ENCODE data around the gene CNDP1. TPM values are rescaled to one million over a fixed set of nuclear protein-coding genes. Genes with fewer than 3 reads are reported as not detected.

Gene CNDP1
- polyA plus RNA-seq, 1 donor (not counting 4 experiments of a cell fraction or from before 2014, with no cell fraction given) = not detected

DNA sequence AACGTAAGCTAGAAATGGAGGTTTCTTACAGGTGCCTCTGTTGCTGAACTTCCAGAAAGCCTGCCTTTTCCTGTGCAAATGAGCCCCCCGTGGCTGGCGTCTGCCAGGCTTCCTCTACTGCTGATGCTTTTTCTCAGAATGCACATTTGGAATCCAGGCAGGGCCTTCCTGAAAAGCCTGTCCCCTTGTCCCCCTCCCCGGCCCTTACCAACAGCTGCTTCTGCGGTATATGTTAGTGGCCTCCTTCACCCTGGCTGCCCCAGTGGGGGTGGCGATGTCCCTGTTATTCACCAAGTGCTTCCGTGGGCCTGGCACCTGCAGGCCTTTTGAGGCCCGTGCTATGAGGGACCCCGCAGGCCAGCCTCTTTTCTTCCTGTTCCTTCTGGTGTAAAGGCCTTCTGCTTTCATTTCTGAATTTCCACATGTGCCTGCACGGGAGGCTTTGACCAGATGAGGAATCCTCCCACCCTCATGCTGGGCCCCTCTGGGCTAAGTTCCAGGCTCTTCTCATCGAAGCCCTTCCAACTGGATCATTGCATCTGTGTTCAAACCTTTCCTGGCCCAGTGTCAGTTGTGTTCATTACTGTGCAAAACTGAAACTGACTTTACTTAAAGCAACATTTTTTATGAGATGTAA lies 27.7 kb upstream of the CNDP1 start:
- no peaks in the 10 kb centered on the region for H4K20me1 ChIP-seq (ENCODE audit: control insufficient read depth, extremely low read depth, insufficient read depth, low read length)
- peaks cover under 1% of the 10 kb centered on the region for H3K4me1 ChIP-seq (ENCODE audit: control insufficient read depth, extremely low read depth, insufficient read depth, low read length)
- no peaks in the 10 kb centered on the region for H3K9me3 ChIP-seq (ENCODE audit: control insufficient read depth, low read depth, low read length)
- H3K9me1 ChIP-seq (ENCODE audit: control insufficient read depth, extremely low read depth, insufficient read depth, low read length) = no peaks in the 10 kb centered on the region
- dilution Hi-C loops (cut with MboI; ENCODE audit: extremely low pct_ligation_motif_present, low sequenced_read_pairs) = no loop called here
- no peak overlapping the region for H3K27ac ChIP-seq (ENCODE audit: control insufficient read depth, insufficient read depth, low read length)
- H3K4me3 ChIP-seq (ENCODE audit: control insufficient read depth in 2 of 3, extremely low read depth in 1 of 3, insufficient read depth in 2 of 3, low read depth in 1 of 3, low read length in 3 of 3) = no peak overlapping the region
- no peak overlapping the region for H2AFZ ChIP-seq (ENCODE audit: control insufficient read depth, low read length)
- H3K4me2 ChIP-seq (ENCODE audit: control insufficient read depth, extremely low read depth, insufficient read depth, low read depth, low read length) = no peak overlapping the region
- H3K27me3 ChIP-seq (ENCODE audit: control insufficient read depth, extremely low read depth, insufficient read depth, low read length) = no peaks in the 10 kb centered on the region
- FAIRE-seq (no peak), DNase-seq (ENCODE audit: low read depth, low spot score) (no peak)
- H3K36me3 ChIP-seq (ENCODE audit: control insufficient read depth in 2 of 2, extremely low read depth in 1 of 2, insufficient read depth in 2 of 2, low read length in 2 of 2) = peaks cover 42 to 45% of the 10 kb centered on the region in 2 experiments
- H3K9ac ChIP-seq (ENCODE audit: control insufficient read depth, extremely low read depth, insufficient read depth, low read length) = no peak overlapping the region
- H3K79me2 ChIP-seq (ENCODE audit: control insufficient read depth, insufficient read depth, low read length) = peaks cover 23% of the 10 kb centered on the region
- no peak for TF ChIP-seq EZH2 (IDR thresholded peaks at IDR 0.05; ENCODE audit: low read length)
- TF ChIP-seq, protein P1, sequence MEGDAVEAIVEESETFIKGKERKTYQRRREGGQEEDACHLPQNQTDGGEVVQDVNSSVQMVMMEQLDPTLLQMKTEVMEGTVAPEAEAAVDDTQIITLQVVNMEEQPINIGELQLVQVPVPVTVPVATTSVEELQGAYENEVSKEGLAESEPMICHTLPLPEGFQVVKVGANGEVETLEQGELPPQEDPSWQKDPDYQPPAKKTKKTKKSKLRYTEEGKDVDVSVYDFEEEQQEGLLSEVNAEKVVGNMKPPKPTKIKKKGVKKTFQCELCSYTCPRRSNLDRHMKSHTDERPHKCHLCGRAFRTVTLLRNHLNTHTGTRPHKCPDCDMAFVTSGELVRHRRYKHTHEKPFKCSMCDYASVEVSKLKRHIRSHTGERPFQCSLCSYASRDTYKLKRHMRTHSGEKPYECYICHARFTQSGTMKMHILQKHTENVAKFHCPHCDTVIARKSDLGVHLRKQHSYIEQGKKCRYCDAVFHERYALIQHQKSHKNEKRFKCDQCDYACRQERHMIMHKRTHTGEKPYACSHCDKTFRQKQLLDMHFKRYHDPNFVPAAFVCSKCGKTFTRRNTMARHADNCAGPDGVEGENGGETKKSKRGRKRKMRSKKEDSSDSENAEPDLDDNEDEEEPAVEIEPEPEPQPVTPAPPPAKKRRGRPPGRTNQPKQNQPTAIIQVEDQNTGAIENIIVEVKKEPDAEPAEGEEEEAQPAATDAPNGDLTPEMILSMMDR (optimal IDR thresholded peaks at IDR 0.05 in 1 of 3, IDR thresholded peaks at IDR 0.05 in 1 of 3, conservative IDR thresholded peaks at IDR 0.05 in 1 of 3; ENCODE audit: extremely low read depth in 1 of 3, insufficient read depth in 2 of 3, low read length in 3 of 3) = no peak

DNA sequence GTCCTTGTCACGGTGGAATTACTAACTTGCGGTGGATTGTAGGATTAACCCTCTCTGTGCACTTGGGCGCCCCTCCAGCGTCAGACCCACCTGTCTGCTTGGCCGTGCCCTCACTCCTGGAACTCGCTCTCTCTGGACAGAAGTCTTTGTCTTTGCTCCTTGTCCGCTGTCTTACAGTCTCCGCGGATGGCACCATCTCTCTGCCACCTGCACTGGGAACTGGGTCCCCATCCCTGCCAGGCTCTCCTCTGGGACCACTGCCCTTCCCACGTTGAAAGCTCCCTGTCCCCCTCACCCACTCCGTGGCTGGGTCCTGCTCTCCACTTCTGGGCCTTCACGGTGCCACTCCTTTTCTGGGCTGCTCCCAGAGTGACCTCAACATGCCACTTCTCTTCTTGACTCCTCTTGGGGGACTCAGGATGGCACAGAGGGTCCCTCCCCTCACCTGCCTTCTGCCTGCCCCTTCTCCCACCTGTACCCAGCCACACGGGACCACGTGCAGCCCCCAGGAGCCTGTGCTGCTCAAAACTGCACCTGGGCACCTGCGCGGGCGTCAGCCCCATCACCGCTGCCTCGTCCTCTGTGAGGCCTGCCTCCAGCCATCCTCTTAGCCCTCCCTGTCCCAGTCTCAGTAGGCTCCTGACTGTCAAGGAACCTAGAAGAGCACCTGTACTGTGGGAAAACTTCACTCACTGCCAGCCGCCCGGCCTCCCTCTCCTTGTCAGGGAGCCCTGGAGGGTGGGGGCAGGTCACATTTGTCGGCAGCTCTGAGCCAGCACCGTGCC lies 27.0 kb upstream of the CNDP1 start:
- dilution Hi-C loops (cut with MboI; ENCODE audit: extremely low pct_ligation_motif_present, low sequenced_read_pairs) = no loop called here
- peaks cover 23% of the 10 kb centered on the region for H3K79me2 ChIP-seq (ENCODE audit: control insufficient read depth, insufficient read depth, low read length)
- no peak for FAIRE-seq
- H3K27me3 ChIP-seq (ENCODE audit: control insufficient read depth, extremely low read depth, insufficient read depth, low read length) = no peaks in the 10 kb centered on the region
- H3K9me3 ChIP-seq (ENCODE audit: control insufficient read depth, low read depth, low read length) = no peaks in the 10 kb centered on the region
- H4K20me1 ChIP-seq (ENCODE audit: control insufficient read depth, extremely low read depth, insufficient read depth, low read length) = no peaks in the 10 kb centered on the region
- peaks cover 45 to 47% of the 10 kb centered on the region in 2 experiments for H3K36me3 ChIP-seq (ENCODE audit: control insufficient read depth in 2 of 2, extremely low read depth in 1 of 2, insufficient read depth in 2 of 2, low read length in 2 of 2)
- no peak overlapping the region for H3K9ac ChIP-seq (ENCODE audit: control insufficient read depth, extremely low read depth, insufficient read depth, low read length)
- no peaks in the 10 kb centered on the region for H3K9me1 ChIP-seq (ENCODE audit: control insufficient read depth, extremely low read depth, insufficient read depth, low read length)
- no peak for DNase-seq (ENCODE audit: low read depth, low spot score)
- H2AFZ ChIP-seq (ENCODE audit: control insufficient read depth, low read length) = no peak overlapping the region
- no peaks in the 10 kb centered on the region for H3K4me1 ChIP-seq (ENCODE audit: control insufficient read depth, extremely low read depth, insufficient read depth, low read length)
- no peak overlapping the region for H3K4me2 ChIP-seq (ENCODE audit: control insufficient read depth, extremely low read depth, insufficient read depth, low read depth, low read length)
- H3K27ac ChIP-seq (ENCODE audit: control insufficient read depth, insufficient read depth, low read length) = no peak overlapping the region
- no peak overlapping the region for H3K4me3 ChIP-seq (ENCODE audit: control insufficient read depth in 2 of 3, extremely low read depth in 1 of 3, insufficient read depth in 2 of 3, low read depth in 1 of 3, low read length in 3 of 3)
- TF ChIP-seq, protein P1 (optimal IDR thresholded peaks at IDR 0.05 in 1 of 3, IDR thresholded peaks at IDR 0.05 in 1 of 3, conservative IDR thresholded peaks at IDR 0.05 in 1 of 3; ENCODE audit: extremely low read depth in 1 of 3, insufficient read depth in 2 of 3, low read length in 3 of 3) = no peak
- no peak for TF ChIP-seq EZH2 (IDR thresholded peaks at IDR 0.05; ENCODE audit: low read length)
